Heart right ventricle (tissue), 16 donors: ENCODE measurements around the gene IL20RB. TPM values are rescaled to one million over a fixed set of nuclear protein-coding genes. Genes with fewer than 3 reads are reported as not detected.

Experiments used
- ATAC-seq, 8 donors: fragments of 200-7000 bp; cut with Tn5 transposase; one replicate each; pipeline ENCODE4 v1.9.1; 2020; ENCODE audit warnings: mild to moderate bottlenecking in 8 of 8, moderate library complexity in 8 of 8, moderate number of reproducible peaks in 1 of 8
- DNase-seq, 2 donors: peaks; one replicate each; pipeline ENCODE4 v3.0.0-alpha.2; 2020
- H3K27ac ChIP-seq, 10 donors: fragments of 200-600 bp; sonication (generic) in 2 of 10; one replicate each; pipeline versions ENCODE4 v1.5.0 to v1.8.0; 2020 to 2022; ENCODE audit warnings: mild to moderate bottlenecking in 3 of 10
- H3K27me3 ChIP-seq, 7 donors: fragments of 200-600 bp; one replicate each; pipeline ENCODE4 v1.8.0; 2021 to 2022; ENCODE audit warnings: mild to moderate bottlenecking in 2 of 7
- H3K36me3 ChIP-seq, 9 donors: fragments of 200-600 bp; sonication (generic) in 1 of 9; one replicate each; pipeline versions ENCODE4 v1.5.0 to v1.8.0; 2020 to 2022; ENCODE audit warnings: mild to moderate bottlenecking in 2 of 9
- H3K4me1 ChIP-seq, 9 donors: fragments of 200-600 bp; sonication (generic) in 1 of 9; one replicate each; pipeline versions ENCODE4 v1.5.0 to v1.8.0; 2020 to 2022; ENCODE audit warnings: mild to moderate bottlenecking in 4 of 9
- H3K4me3 ChIP-seq, 10 donors: fragments of 200-600 bp; sonication (generic) in 2 of 10; one replicate each; pipeline versions ENCODE4 v1.5.0 to v1.8.0; 2020 to 2022; ENCODE audit warnings: mild to moderate bottlenecking in 7 of 10, moderate library complexity in 2 of 10
- H3K9me3 ChIP-seq, 11 donors: fragments of 200-600 bp in 10 of 11; sonication (generic) in 2 of 11; one replicate each; pipeline versions ENCODE4 v1.5.0 to v1.8.0; 2013 to 2022; ENCODE audit warnings: mild to moderate bottlenecking in 2 of 11, control low read depth in 1 of 11, moderate library complexity in 1 of 11
- CTCF ChIP-seq, 9 donors: fragments of 200-600 bp; sonication (generic) in 2 of 9; IDR thresholded peaks; one replicate each; pipeline versions ENCODE4 v1.5.0 to v1.8.0; 2021 to 2022; ENCODE audit warnings: antibody characterized with exemption in 9 of 9, mild to moderate bottlenecking in 5 of 9, moderate library complexity in 1 of 9
- WGBS, 2 donors: extraction: QIAGEN DNeasy Blood & Tissue Kit; methylation state at CpG; one replicate each; pipeline ENCODE4 v1.1.7; 2013; ENCODE audit warnings: inconsistent platforms in 1 of 2; 5-methylcytosine and 5-hydroxymethylcytosine counted together
- intact Hi-C, 10 donors: fragments of 100-400 bp; cut with DNase I; formaldehyde crosslinking; loops; one replicate each; pipeline versions ENCODE4 v1.11.1 to v1.14.2; 2022
- polyA plus RNA-seq, 2 donors: library from polyadenylated mRNA; stranded (reverse); fragments of 200-250 nt; gene quantifications; one replicate each; pipeline ENCODE4 v1.2.3, GENCODE V29; 2013
- total RNA-seq, 10 donors: library from RNA; stranded (reverse); fragmentation: NEBNext Ultra II Directional in 3 of 10; extraction: Animal tissue kit (Norgen Biotek cat#: 25700) in 3 of 10; gene quantifications; one replicate each; pipeline versions ENCODE4 v1.2.1 to v1.2.4, GENCODE V29; 2021 to 2023
- donor health status: Arrhythmogenic right ventricular cardiomyopathy.
- donor health status: ischemic (EF 13 %, LVEDD 7.1; RV severe dilation, severe dysfunction).
- donor health status: healthy with polysubstance abuse.
- donor health status: DM: no; HTN: yes; CAD: no.
- donor health status: DM: no; HTN: no; CAD: no.
- donor health status: ischemic (EF 25% LVEDD 6.9; RV normal size, moderate dysfunction).
- donor health status: ischemic (EF 25% LVEDD 5.7; RV mildly dilated, moderate dysfunction).
- donor health status: healthy.
- donor health status: DM: yes; HTN: yes; CAD: no.
- donor health status: Ischemic cardiomyopathy.
- donor health status: ischemic (EF 35%, LVEDD 5.7; RV mildly dilated, moderate dysfunction).
- donor health status: nonischemic (EF 11% LVEDD 7.7; RV severe dilation, severe dysfunction).
- donor health status: DM: yes; HTN: yes; CAD: no.
- donor health status: PGD.
- donor health status: ischemic (EF 29% LVEDD 5.4; RV normal size, mild dysfunction).
- donor health status: nonischemic (EF 23%, LVEDD 6.1; RV moderate dilation, normal function).

The IL20RB gene
- total and polyA plus RNA-seq, 12 donors, result 0.12 to 0.71 (median 0.34) TPM; not detected in 2

GRCh38 chr3:137032465-137033120, 74.8 kb downstream of the IL20RB start:
- Histone ChIP-seq H3K27me3 (peaks cover 0 to 27% (median 7%) of the 10 kb centered on the region in 7 donors), H3K4me1 (peaks cover 0 to 10% (median 6%) of the 10 kb centered on the region in 9 donors), H3K27ac (no peak overlapping the region), H3K9me3 (no peaks in the 10 kb centered on the region), H3K4me3 (peak overlapping the region in 8 of 10 donors; percentile 18 to 50 (median 44)), H3K36me3 (no peaks in the 10 kb centered on the region)
- 2 to 3% methylated on average over 31 of the region's 31 CpGs for WGBS, 2 donors
- TF ChIP-seq CTCF (IDR thresholded peaks at IDR 0.05), result peak; percentile 90 to 99 (median 98)
- ATAC-seq, result peak; percentile 86 to 94 (median 89)
- intact Hi-C loops, result loop anchor here in 7 of 10 donors (5.0 to 10.0 kb wide), 4 partner anchors 75 to 940 kb away; no protein-coding TSS in a partner anchor
- DNase-seq, result peak; percentile 86 to 90

- WGBS, 2 donors, result 85 to 94% methylated on average over 5 of the region's 5 CpGs
- intact Hi-C loops, result loop anchor here in 6 of 10 donors (10.0 kb wide), 1 partner anchor 909 kb away; no protein-coding TSS in a partner anchor
- peak in 2 of 9 donors; percentile 14 to 18 for TF ChIP-seq CTCF (IDR thresholded peaks at IDR 0.05)
Observed at GRCh38 chr3:137035631-137036030, 77.8 kb downstream of the IL20RB start.

GRCh38 chr3:137039570-137039969, 81.8 kb downstream of the IL20RB start:
- ATAC-seq, result no peak
- no peaks in the 10 kb centered on the region for H3K4me1 ChIP-seq
- intact Hi-C loops, result loop anchor here in 6 of 10 donors (10.0 kb wide), 1 partner anchor 905 kb away; no protein-coding TSS in a partner anchor
- H3K27ac ChIP-seq, result no peak overlapping the region
- no peaks in the 10 kb centered on the region for H3K9me3 ChIP-seq
- TF ChIP-seq CTCF (IDR thresholded peaks at IDR 0.05), result no peak
- no peak overlapping the region for H3K4me3 ChIP-seq
- no peak for DNase-seq
- no peaks in the 10 kb centered on the region for H3K36me3 ChIP-seq
- peaks cover 0 to 14% (median 0%) of the 10 kb centered on the region in 7 donors for H3K27me3 ChIP-seq

More at GRCh38 chr3:137035631-137036030, 77.8 kb downstream of the IL20RB start:
- Histone ChIP-seq H3K9me3 (no peaks in the 10 kb centered on the region), H3K4me3 (no peak overlapping the region), H3K36me3 (no peaks in the 10 kb centered on the region), H3K27ac (no peak overlapping the region), H3K4me1 (peaks cover 0 to 10% (median 6%) of the 10 kb centered on the region in 9 donors), H3K27me3 (peaks cover 0 to 27% (median 7%) of the 10 kb centered on the region in 7 donors)
- ATAC-seq, result no peak
- DNase-seq, result no peak

GRCh38 chr3:137041251-137041650, 83.5 kb downstream of the IL20RB start:
- Histone ChIP-seq H3K27me3 (peaks cover 0 to 21% (median 8%) of the 10 kb centered on the region in 7 donors), H3K36me3 (no peaks in the 10 kb centered on the region), H3K9me3 (no peaks in the 10 kb centered on the region), H3K27ac (no peak overlapping the region), H3K4me3 (no peak overlapping the region), H3K4me1 (no peaks in the 10 kb centered on the region)
- DNase-seq (no peak), ATAC-seq (no peak)
- 70% methylated on average over 2 of the region's 2 CpGs for WGBS, 2 donors
- intact Hi-C loops, result no loop called here
- no peak for TF ChIP-seq CTCF (IDR thresholded peaks at IDR 0.05)
